ENCODE results near the gene TSPAN18. TPM values are rescaled to one million over a fixed set of nuclear protein-coding genes. Genes with fewer than 3 reads are reported as not detected.

Gene TSPAN18
- total RNA-seq, 2 experiments from 2014 or later = not detected

DNA sequence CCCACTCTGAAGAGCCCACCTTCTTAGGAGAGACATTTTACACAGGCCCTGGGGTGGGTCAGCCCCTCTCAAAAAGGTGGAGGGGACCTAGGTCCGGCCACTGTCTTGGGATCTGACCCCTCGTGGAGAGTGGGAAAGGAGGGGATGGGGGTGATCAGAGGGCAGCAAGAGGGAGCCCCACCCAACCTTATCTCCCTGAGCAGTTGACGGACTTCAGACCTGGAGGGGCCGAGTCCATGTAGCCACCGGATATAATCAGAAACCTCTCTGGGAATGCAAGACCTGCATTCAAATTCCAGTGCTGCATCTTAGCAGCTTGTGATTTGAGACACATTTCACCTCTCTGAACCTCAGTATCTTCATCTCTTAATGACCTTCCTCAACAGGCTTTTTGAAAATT lies 179.9 kb downstream of the TSPAN18 start:
- BruUV-seq (replicated peaks) = no TSS peak
- ChIA-PET CTCF (ENCODE audit: unreplicated experiment) (no interaction called here), POLR2A (no interaction called here)
- Histone ChIP-seq H3K36me3 (ENCODE audit: insufficient read depth, low read length) (no peaks in the 10 kb centered on the region), H3K4me2 (ENCODE audit: low read length) (no peak overlapping the region), H3K4me1 (ENCODE audit: insufficient read depth, low read length, poor library complexity, severe bottlenecking) (no peaks in the 10 kb centered on the region), H3K9me2 (ENCODE audit: insufficient read depth, low read length) (no peaks in the 10 kb centered on the region), H4K20me1 (ENCODE audit: insufficient read depth, low read length) (no peaks in the 10 kb centered on the region), H3K4me3 (ENCODE audit: low read depth, low read length, poor library complexity, severe bottlenecking) (no peak overlapping the region), H3K27ac (ENCODE audit: low read depth, low read length, poor library complexity, severe bottlenecking) (no peak overlapping the region), H2AFZ (ENCODE audit: low read length) (no peak overlapping the region), H3K9me3 (ENCODE audit: low read length) (no peaks in the 10 kb centered on the region), H3K79me2 (ENCODE audit: insufficient read depth, low read depth, low read length) (no peaks in the 10 kb centered on the region)
- intact Hi-C loops (cut with micrococcal nuclease; ENCODE audit: unreplicated experiment) = loop anchor here (10.0 kb wide), 1 partner anchor 802 kb away; no protein-coding TSS in a partner anchor
- TF ChIP-seq, protein P1, sequence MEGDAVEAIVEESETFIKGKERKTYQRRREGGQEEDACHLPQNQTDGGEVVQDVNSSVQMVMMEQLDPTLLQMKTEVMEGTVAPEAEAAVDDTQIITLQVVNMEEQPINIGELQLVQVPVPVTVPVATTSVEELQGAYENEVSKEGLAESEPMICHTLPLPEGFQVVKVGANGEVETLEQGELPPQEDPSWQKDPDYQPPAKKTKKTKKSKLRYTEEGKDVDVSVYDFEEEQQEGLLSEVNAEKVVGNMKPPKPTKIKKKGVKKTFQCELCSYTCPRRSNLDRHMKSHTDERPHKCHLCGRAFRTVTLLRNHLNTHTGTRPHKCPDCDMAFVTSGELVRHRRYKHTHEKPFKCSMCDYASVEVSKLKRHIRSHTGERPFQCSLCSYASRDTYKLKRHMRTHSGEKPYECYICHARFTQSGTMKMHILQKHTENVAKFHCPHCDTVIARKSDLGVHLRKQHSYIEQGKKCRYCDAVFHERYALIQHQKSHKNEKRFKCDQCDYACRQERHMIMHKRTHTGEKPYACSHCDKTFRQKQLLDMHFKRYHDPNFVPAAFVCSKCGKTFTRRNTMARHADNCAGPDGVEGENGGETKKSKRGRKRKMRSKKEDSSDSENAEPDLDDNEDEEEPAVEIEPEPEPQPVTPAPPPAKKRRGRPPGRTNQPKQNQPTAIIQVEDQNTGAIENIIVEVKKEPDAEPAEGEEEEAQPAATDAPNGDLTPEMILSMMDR (conservative IDR thresholded peaks at IDR 0.05; ENCODE audit: low read length) = no peak
- TF ChIP-seq EZH2phosphoT487 (IDR thresholded peaks at IDR 0.05; ENCODE audit: borderline replicate concordance, low read depth, low read length) = no peak
- DNase-seq (ENCODE audit: low spot score) = no peak

DNA sequence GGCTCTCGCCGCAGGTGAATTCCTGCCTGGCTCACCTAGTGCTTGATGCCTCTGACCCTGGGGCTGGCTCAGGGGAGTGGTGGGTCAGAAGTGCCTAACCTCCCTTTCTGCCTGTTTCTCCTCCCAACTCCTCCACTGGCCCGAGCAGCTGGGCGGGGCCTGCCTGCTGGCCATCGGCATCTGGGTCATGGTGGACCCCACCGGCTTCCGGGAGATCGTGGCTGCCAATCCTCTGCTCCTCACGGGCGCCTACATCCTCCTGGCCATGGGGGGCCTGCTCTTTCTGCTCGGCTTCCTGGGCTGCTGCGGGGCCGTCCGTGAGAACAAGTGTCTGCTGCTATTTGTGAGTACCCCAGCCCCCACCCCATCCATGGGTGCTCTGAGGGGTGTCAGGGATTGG lies 182.8 kb downstream of the TSPAN18 start:
- Histone ChIP-seq H3K79me2 (ENCODE audit: insufficient read depth, low read depth, low read length) (no peaks in the 10 kb centered on the region), H3K9me3 (ENCODE audit: low read length) (no peaks in the 10 kb centered on the region), H3K27ac (ENCODE audit: low read depth, low read length, poor library complexity, severe bottlenecking) (no peak overlapping the region), H3K4me2 (ENCODE audit: low read length) (no peak overlapping the region), H2AFZ (ENCODE audit: low read length) (no peak overlapping the region), H3K4me3 (ENCODE audit: low read depth, low read length, poor library complexity, severe bottlenecking) (no peak overlapping the region), H4K20me1 (ENCODE audit: insufficient read depth, low read length) (no peaks in the 10 kb centered on the region), H3K36me3 (ENCODE audit: insufficient read depth, low read length) (no peaks in the 10 kb centered on the region), H3K4me1 (ENCODE audit: insufficient read depth, low read length, poor library complexity, severe bottlenecking) (no peaks in the 10 kb centered on the region), H3K9me2 (ENCODE audit: insufficient read depth, low read length) (no peaks in the 10 kb centered on the region)
- BruUV-seq (replicated peaks) = no TSS peak
- DNase-seq (ENCODE audit: low spot score) = no peak
- ChIA-PET POLR2A (no interaction called here), CTCF (ENCODE audit: unreplicated experiment) (no interaction called here)
- intact Hi-C loops (cut with micrococcal nuclease; ENCODE audit: unreplicated experiment) = loop anchor here (10.0 kb wide), 1 partner anchor 805 kb away; no protein-coding TSS in a partner anchor
- TF ChIP-seq, protein P1 (conservative IDR thresholded peaks at IDR 0.05; ENCODE audit: low read length) = no peak
- TF ChIP-seq EZH2phosphoT487 (IDR thresholded peaks at IDR 0.05; ENCODE audit: borderline replicate concordance, low read depth, low read length) = no peak

DNA sequence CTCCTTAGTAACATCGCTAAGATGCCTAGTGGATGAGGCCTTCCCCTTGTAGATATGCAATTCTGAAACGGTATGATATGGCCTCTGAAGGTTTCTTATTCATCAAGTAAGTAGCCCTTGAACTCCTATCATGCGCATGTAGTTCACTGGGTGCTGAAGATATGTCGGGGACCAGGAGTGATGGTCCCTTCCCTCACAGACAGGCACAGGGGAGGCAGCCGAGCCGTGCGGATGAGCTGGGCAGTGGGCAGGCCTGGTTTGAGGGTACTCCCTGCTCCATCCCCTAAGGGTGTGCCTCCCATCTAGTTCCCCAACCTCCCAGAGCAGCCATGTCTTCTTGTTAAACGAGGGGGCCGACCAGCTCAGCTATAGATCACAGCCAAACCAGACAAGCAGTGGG lies 183.8 kb downstream of the TSPAN18 start:
- Histone ChIP-seq H3K4me2 (ENCODE audit: low read length) (no peak overlapping the region), H3K4me1 (ENCODE audit: insufficient read depth, low read length, poor library complexity, severe bottlenecking) (peaks cover 6% of the 10 kb centered on the region), H3K4me3 (ENCODE audit: low read depth, low read length, poor library complexity, severe bottlenecking) (no peak overlapping the region), H3K27ac (ENCODE audit: low read depth, low read length, poor library complexity, severe bottlenecking) (no peak overlapping the region), H2AFZ (ENCODE audit: low read length) (no peak overlapping the region), H3K9me3 (ENCODE audit: low read length) (no peaks in the 10 kb centered on the region), H3K36me3 (ENCODE audit: insufficient read depth, low read length) (no peaks in the 10 kb centered on the region), H3K9me2 (ENCODE audit: insufficient read depth, low read length) (no peaks in the 10 kb centered on the region), H3K79me2 (ENCODE audit: insufficient read depth, low read depth, low read length) (no peaks in the 10 kb centered on the region), H4K20me1 (ENCODE audit: insufficient read depth, low read length) (no peaks in the 10 kb centered on the region)
- TF ChIP-seq EZH2phosphoT487 (IDR thresholded peaks at IDR 0.05; ENCODE audit: borderline replicate concordance, low read depth, low read length) = no peak
- TF ChIP-seq, protein P1 (conservative IDR thresholded peaks at IDR 0.05; ENCODE audit: low read length) = no peak
- intact Hi-C loops (cut with micrococcal nuclease; ENCODE audit: unreplicated experiment) = loop anchor here (5.0 to 10.0 kb wide), 2 partner anchors 193 to 356 kb away; no protein-coding TSS in a partner anchor
- no TSS peak for BruUV-seq (replicated peaks)
- ChIA-PET CTCF (ENCODE audit: unreplicated experiment) (interaction anchor here (0.6 kb wide), 1 partner anchor 164 kb away, joined by 3 read pairs; no protein-coding TSS in a partner anchor), POLR2A (interaction anchor here (1.0 kb wide), 1 partner anchor 16 kb away, joined by 3 read pairs; no protein-coding TSS in a partner anchor)
- no peak for DNase-seq (ENCODE audit: low spot score)
